Caco-2 (cell line): ENCODE data around the gene KBTBD12. TPM values are rescaled to one million over a fixed set of nuclear protein-coding genes. Genes with fewer than 3 reads are reported as not detected.

ENCODE experiments used
- BruUV-seq: library from RNA; stranded (reverse); fragments of 400-500 nt; replicated peaks from 2 replicates; lab custom pipeline; 2021; lab: Mats Ljungman, UMichigan
- CTCF ChIA-PET: fragments of 300-600 bp; sonication (Branson Sonifier 250); formaldehyde crosslinking; loops from one replicate; lab custom pipeline; 2022; ENCODE audit warnings: antibody characterized with exemption; lab: Charles Lee
- POLR2A ChIA-PET: fragments of 300-600 bp; sonication (Branson Sonifier 250); formaldehyde crosslinking; loops from one replicate; lab custom pipeline; 2022; ENCODE audit warnings: antibody characterized with exemption; lab: Charles Lee
- DNase-seq, 2 experiments: peaks; one replicate each; pipeline versions ENCODE4 v3.0.0 to v3.0.0-alpha.2; 2020 to 2022
- H3K27me3 ChIP-seq: replicated peaks from 2 replicates; pipeline ENCODE4 v1.6.0; 2011; ENCODE audit warnings: low read length; ENCODE audit not compliant: control insufficient read depth, insufficient read depth
- H3K36me3 ChIP-seq: 2 replicates; pipeline ENCODE4 v1.5.1; 2011; ENCODE audit warnings: low read length; ENCODE audit not compliant: control insufficient read depth, insufficient read depth
- H3K4me1 ChIP-seq: fragments of 250-450 bp; sonication (Bioruptor Pico); 2 replicates; pipeline ENCODE4 v1.5.1; 2020; ENCODE audit warnings: mild to moderate bottlenecking
- H3K4me3 ChIP-seq: 2 replicates; pipeline ENCODE4 v1.5.1; 2011; ENCODE audit warnings: low read depth, mild to moderate bottlenecking, control low read depth, low read length
- H3K9me3 ChIP-seq: fragments of 250-450 bp; sonication (Bioruptor Pico); 2 replicates; pipeline ENCODE4 v1.5.1; 2020; ENCODE audit warnings: mild to moderate bottlenecking, moderate library complexity
- H3K27ac Mint-ChIP-seq: one replicate; pipeline ENCODE4 v1.8.0; 2022; ENCODE audit warnings: mixed read lengths; ENCODE audit not compliant: unreplicated experiment
- H3K27me3 Mint-ChIP-seq: one replicate; pipeline ENCODE4 v1.8.0; 2022; ENCODE audit warnings: mixed read lengths; ENCODE audit not compliant: insufficient read depth, unreplicated experiment
- H3K36me3 Mint-ChIP-seq: one replicate; pipeline ENCODE4 v1.8.0; 2022; ENCODE audit warnings: mild to moderate bottlenecking, mixed read lengths; ENCODE audit not compliant: insufficient read depth, unreplicated experiment
- H3K4me1 Mint-ChIP-seq: one replicate; pipeline ENCODE4 v1.8.0; 2022; ENCODE audit warnings: low read depth, mixed read lengths; ENCODE audit not compliant: unreplicated experiment
- H3K4me3 Mint-ChIP-seq: one replicate; pipeline ENCODE4 v1.8.0; 2022; ENCODE audit warnings: mild to moderate bottlenecking, moderate library complexity, mixed read lengths; ENCODE audit not compliant: unreplicated experiment
- H3K9me3 Mint-ChIP-seq: one replicate; pipeline ENCODE4 v1.8.0; 2022; ENCODE audit warnings: mixed read lengths; ENCODE audit not compliant: unreplicated experiment
- intact Hi-C: fragments of 100-400 bp; cut with micrococcal nuclease; formaldehyde crosslinking; loops from one replicate; pipeline ENCODE4 v1.10.0; 2022; ENCODE audit not compliant: unreplicated experiment
- total RNA-seq: library from RNA; stranded (reverse); gene quantifications from 2 replicates; pipeline ENCODE4 v1.2.3, GENCODE V29; 2022
- TF ChIP-seq, protein P1 (sequence below), 2 experiments: fragments of 200-600 bp in 1 of 2; IDR thresholded peaks; 1 replicate in 1 of 2; 2 replicates in 1 of 2; pipeline versions ENCODE4 v1.5.1 to v1.8.0; 2011 to 2022; ENCODE audit warnings: antibody characterized with exemption in 1 of 2, control low read depth in 1 of 2, inconsistent platforms in 1 of 2, low read depth in 1 of 2, low read length in 1 of 2, mild to moderate bottlenecking in 1 of 2, moderate library complexity in 1 of 2; ENCODE audit not compliant: insufficient read depth in 1 of 2, severe bottlenecking in 1 of 2, unreplicated experiment in 1 of 2

KBTBD12 gene
- total RNA-seq, 1 experiment from 2014 or later, result not detected

DNA sequence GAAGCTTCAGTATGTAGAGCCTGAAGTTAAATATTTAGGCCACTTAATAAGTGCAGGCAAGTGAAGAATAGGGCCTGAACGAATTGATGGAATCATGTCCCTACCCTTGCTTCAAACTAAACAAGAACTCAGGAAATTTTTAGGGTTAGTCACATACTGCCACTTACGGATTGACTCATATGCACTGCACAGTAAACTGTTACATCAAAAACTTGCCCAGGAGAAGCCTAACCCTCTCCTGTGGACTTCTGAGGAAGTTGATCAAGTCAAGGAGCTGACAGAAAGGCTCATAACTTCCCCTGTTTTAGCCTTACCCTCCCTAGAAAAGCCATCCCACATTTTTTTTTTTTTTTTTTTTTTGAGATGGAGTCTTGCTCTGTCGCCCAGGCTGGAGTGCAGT, 20.6 kb upstream of the KBTBD12 start:
- Mint-ChIP-seq H3K4me1 (peaks cover 7% of the 10 kb centered on the region), H3K9me3 (peaks cover 25% of the 10 kb centered on the region), H3K4me3 (no peak overlapping the region), H3K27me3 (no peaks in the 10 kb centered on the region), H3K36me3 (no peaks in the 10 kb centered on the region), H3K27ac (no peak overlapping the region)
- no peaks in the 10 kb centered on the region for H3K27me3 ChIP-seq
- intact Hi-C loops, result no loop called here
- TF ChIP-seq, protein P1, sequence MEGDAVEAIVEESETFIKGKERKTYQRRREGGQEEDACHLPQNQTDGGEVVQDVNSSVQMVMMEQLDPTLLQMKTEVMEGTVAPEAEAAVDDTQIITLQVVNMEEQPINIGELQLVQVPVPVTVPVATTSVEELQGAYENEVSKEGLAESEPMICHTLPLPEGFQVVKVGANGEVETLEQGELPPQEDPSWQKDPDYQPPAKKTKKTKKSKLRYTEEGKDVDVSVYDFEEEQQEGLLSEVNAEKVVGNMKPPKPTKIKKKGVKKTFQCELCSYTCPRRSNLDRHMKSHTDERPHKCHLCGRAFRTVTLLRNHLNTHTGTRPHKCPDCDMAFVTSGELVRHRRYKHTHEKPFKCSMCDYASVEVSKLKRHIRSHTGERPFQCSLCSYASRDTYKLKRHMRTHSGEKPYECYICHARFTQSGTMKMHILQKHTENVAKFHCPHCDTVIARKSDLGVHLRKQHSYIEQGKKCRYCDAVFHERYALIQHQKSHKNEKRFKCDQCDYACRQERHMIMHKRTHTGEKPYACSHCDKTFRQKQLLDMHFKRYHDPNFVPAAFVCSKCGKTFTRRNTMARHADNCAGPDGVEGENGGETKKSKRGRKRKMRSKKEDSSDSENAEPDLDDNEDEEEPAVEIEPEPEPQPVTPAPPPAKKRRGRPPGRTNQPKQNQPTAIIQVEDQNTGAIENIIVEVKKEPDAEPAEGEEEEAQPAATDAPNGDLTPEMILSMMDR (IDR thresholded peaks at IDR 0.05; ENCODE audit: insufficient read depth in 1 of 2, low read depth in 1 of 2, low read length in 1 of 2, severe bottlenecking in 1 of 2, unreplicated experiment in 1 of 2), result no peak
- no TSS peak for BruUV-seq
- H3K9me3 ChIP-seq, result peaks cover 15% of the 10 kb centered on the region
- no peak overlapping the region for H3K4me3 ChIP-seq
- CTCF ChIA-PET, result no interaction called here
- POLR2A ChIA-PET, result no interaction called here
- DNase-seq, result no peak
- H3K36me3 ChIP-seq, result no peaks in the 10 kb centered on the region
- no peaks in the 10 kb centered on the region for H3K4me1 ChIP-seq

DNA sequence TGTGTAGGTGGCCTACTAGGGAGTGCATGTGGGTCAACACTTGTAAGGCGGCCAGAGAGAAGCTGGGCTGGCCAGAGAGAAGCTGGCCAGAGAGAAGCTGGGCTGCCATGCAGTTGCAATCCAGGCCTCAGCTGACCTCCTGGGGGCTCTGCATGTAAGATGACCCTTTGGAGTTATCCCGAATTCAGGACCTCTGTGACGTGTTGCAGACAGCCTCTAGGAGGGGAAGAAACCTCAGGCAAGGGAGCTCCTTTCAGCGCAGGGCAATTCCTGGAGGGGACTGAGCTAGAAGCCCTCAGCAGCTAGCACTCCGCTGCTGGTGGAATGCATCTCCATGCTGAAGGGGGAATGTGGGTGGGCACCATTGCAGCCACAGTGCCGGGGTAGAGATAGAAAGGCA, 15.8 kb upstream of the KBTBD12 start:
- POLR2A ChIA-PET, result no interaction called here
- H3K4me3 ChIP-seq, result no peak overlapping the region
- no peaks in the 10 kb centered on the region for H3K9me3 ChIP-seq
- no peaks in the 10 kb centered on the region for H3K4me1 ChIP-seq
- intact Hi-C loops, result no loop called here
- Mint-ChIP-seq H3K27ac (no peak overlapping the region), H3K9me3 (no peaks in the 10 kb centered on the region), H3K4me3 (no peak overlapping the region), H3K27me3 (no peaks in the 10 kb centered on the region), H3K4me1 (no peaks in the 10 kb centered on the region), H3K36me3 (no peaks in the 10 kb centered on the region)
- BruUV-seq, result no TSS peak
- H3K27me3 ChIP-seq, result no peaks in the 10 kb centered on the region
- TF ChIP-seq, protein P1 (IDR thresholded peaks at IDR 0.05; ENCODE audit: insufficient read depth in 1 of 2, low read depth in 1 of 2, low read length in 1 of 2, severe bottlenecking in 1 of 2, unreplicated experiment in 1 of 2), result no peak
- no peaks in the 10 kb centered on the region for H3K36me3 ChIP-seq
- DNase-seq, result no peak
- CTCF ChIA-PET, result no interaction called here

DNA sequence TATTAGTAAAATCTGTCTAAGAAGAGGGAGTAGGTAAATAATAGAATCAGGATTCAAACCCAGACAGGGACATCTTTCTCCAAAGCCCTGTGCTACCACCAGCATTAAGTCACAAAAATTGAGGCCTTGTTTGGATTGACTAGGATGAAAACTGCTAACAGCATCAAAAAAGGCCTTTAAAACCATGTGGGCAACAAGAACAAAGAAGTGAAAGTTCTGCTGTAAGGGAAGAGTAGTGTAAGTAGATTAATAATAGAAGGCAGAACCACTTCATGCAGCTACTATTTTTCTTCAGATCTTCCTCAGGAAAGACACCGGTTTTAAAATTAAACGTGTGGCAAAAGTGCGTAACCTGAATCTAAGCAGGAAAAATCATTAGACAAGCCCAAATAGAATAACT, 15.3 kb upstream of the KBTBD12 start:
- TF ChIP-seq, protein P1 (IDR thresholded peaks at IDR 0.05; ENCODE audit: insufficient read depth in 1 of 2, low read depth in 1 of 2, low read length in 1 of 2, severe bottlenecking in 1 of 2, unreplicated experiment in 1 of 2), result no peak
- BruUV-seq, result no TSS peak
- intact Hi-C loops, result no loop called here
- no peak overlapping the region for H3K27ac Mint-ChIP-seq
- Histone ChIP-seq H3K9me3 (no peaks in the 10 kb centered on the region), H3K27me3 (no peaks in the 10 kb centered on the region), H3K4me1 (no peaks in the 10 kb centered on the region), H3K4me3 (no peak overlapping the region), H3K36me3 (no peaks in the 10 kb centered on the region)
- no peaks in the 10 kb centered on the region for H3K9me3 Mint-ChIP-seq
- ChIA-PET POLR2A (no interaction called here), CTCF (no interaction called here)
- DNase-seq, result no peak
- no peaks in the 10 kb centered on the region for H3K27me3 Mint-ChIP-seq
- H3K4me1 Mint-ChIP-seq, result no peaks in the 10 kb centered on the region
- no peaks in the 10 kb centered on the region for H3K36me3 Mint-ChIP-seq
- H3K4me3 Mint-ChIP-seq, result no peak overlapping the region
